ENCODE data around the gene SMAD3. TPM values are rescaled to one million over a fixed set of nuclear protein-coding genes. Genes with fewer than 3 reads are reported as not detected.

The SMAD3 gene
- total RNA-seq, 6 experiments from 2014 or later: 9.2 to 34.0 (median 14.4) TPM

DNA sequence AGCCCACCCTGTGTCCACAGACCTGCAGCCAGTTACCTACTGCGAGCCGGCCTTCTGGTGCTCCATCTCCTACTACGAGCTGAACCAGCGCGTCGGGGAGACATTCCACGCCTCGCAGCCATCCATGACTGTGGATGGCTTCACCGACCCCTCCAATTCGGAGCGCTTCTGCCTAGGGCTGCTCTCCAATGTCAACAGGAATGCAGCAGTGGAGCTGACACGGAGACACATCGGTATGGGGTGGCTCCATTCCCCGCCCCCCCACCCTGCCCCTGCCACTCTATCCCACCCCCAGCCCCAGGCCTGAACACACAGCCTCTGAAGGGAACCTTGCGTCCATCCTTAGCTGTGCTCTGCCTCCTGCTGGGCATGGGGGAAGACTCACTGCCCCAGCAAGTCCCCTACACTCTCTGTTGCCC, 115.8 kb downstream of the SMAD3 start:
- ATAC-seq (peak in 3 of 4 donors; percentile 20 to 41 (median 29)), DNase-seq (no peak)
- 100% methylated on average over 1 of the region's 15 CpGs for WGBS (ENCODE audit: insufficient coverage, low coverage, low lambda C conversion rate, missing lambda C conversion rate)
- Histone ChIP-seq H3K4me3 (no peak overlapping the region), H3K27ac (no peak overlapping the region), H3K36me3 (peaks cover 0 to 26% (median 8%) of the 10 kb centered on the region in 4 donors), H3K4me1 (no peaks in the 10 kb centered on the region), H3K27me3 (no peaks in the 10 kb centered on the region), H3K9me3 (no peaks in the 10 kb centered on the region)
- intact Hi-C loops (cut with DNase I): no loop called here
- TF ChIP-seq, protein P1, sequence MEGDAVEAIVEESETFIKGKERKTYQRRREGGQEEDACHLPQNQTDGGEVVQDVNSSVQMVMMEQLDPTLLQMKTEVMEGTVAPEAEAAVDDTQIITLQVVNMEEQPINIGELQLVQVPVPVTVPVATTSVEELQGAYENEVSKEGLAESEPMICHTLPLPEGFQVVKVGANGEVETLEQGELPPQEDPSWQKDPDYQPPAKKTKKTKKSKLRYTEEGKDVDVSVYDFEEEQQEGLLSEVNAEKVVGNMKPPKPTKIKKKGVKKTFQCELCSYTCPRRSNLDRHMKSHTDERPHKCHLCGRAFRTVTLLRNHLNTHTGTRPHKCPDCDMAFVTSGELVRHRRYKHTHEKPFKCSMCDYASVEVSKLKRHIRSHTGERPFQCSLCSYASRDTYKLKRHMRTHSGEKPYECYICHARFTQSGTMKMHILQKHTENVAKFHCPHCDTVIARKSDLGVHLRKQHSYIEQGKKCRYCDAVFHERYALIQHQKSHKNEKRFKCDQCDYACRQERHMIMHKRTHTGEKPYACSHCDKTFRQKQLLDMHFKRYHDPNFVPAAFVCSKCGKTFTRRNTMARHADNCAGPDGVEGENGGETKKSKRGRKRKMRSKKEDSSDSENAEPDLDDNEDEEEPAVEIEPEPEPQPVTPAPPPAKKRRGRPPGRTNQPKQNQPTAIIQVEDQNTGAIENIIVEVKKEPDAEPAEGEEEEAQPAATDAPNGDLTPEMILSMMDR (IDR thresholded peaks at IDR 0.05): peak in 2 of 4 donors; percentile 17 to 19
- no peak for TF ChIP-seq POLR2A (IDR thresholded peaks at IDR 0.05)

DNA sequence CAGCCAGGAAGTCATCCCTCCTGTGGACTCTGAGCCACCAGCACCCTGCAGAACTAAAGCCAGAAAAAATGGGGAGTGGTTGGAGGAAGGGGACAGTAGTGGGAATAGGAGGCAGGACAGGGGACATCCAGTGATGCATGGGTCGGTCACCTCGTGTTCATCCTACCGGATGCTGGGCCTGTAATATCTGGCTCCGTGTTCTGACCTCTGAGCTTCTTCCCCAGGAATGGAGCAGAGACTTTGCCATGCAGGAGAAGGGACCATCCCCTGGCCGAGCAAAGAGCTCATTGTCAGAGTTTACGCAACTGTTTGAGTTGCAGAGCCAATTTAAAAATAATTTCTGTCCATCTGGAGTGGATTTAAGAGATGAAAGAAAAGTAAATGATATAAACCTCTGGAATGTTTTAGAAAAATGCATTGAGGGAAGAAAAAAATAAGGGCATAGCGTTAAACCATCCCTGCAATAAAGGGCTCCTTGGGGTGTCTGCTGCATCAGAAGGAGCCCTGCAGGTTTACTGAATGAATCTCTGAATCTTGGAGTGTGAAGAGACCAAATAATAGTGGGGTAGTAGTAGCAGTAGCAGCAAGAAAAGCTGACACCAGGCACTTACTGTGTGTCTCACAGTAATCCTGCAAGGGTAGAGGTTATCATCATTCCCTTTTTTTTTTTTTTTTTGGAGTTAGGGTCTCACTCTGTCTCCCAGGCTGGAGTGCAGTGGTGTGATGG, 118.2 kb downstream of the SMAD3 start:
- WGBS (ENCODE audit: insufficient coverage, low coverage, low lambda C conversion rate, missing lambda C conversion rate): 50% methylated on average over 6 of the region's 7 CpGs
- no peak for ATAC-seq

GRCh38 chr15:67184208-67184925, 119.0 kb downstream of the SMAD3 start:
- H3K4me3 ChIP-seq: no peak overlapping the region
- DNase-seq (no peak), ATAC-seq (no peak)
- H3K9me3 ChIP-seq: no peaks in the 10 kb centered on the region
- intact Hi-C loops (cut with DNase I): no loop called here
- H3K27ac ChIP-seq: no peak overlapping the region
- peaks cover 0 to 38% (median 11%) of the 10 kb centered on the region in 4 donors for H3K36me3 ChIP-seq
- TF ChIP-seq POLR2A (IDR thresholded peaks at IDR 0.05): no peak
- WGBS (ENCODE audit: insufficient coverage, low coverage, low lambda C conversion rate, missing lambda C conversion rate): 96% methylated on average over 4 of the region's 18 CpGs
- H3K4me1 ChIP-seq: no peaks in the 10 kb centered on the region
- H3K27me3 ChIP-seq: no peaks in the 10 kb centered on the region

More for the DNA sequence above, 118.2 kb downstream of the SMAD3 start:
- DNase-seq: no peak
- Histone ChIP-seq H3K9me3 (no peaks in the 10 kb centered on the region), H3K4me3 (no peak overlapping the region), H3K27ac (no peak overlapping the region), H3K27me3 (no peaks in the 10 kb centered on the region), H3K4me1 (no peaks in the 10 kb centered on the region), H3K36me3 (peaks cover 0 to 36% (median 12%) of the 10 kb centered on the region in 4 donors)
- intact Hi-C loops (cut with DNase I): no loop called here
- TF ChIP-seq, protein P1 (IDR thresholded peaks at IDR 0.05): no peak
- no peak for TF ChIP-seq POLR2A (IDR thresholded peaks at IDR 0.05)

DNA sequence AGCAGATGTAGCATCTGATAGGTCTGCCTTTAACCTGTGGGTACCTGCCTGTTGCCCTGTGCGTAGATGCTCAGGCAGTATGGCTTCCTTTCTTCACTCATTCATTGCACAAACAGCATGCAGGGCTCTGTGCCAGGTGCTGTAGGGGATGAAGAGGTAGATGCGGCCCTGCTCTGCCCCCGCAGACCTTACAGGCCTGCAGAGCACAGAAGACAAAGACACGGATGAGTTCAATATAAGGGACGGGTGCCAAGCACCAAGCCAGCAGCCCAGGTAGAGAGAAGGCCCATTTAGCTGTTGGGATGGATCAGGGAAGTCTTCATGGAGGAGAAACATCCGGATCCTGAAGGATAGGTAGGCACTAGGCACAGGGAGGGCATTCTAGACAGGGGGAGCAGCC, 119.6 kb downstream of the SMAD3 start:
- TF ChIP-seq, protein P1 (IDR thresholded peaks at IDR 0.05): no peak
- TF ChIP-seq POLR2A (IDR thresholded peaks at IDR 0.05): no peak
- no peaks in the 10 kb centered on the region for H3K4me1 ChIP-seq
- H3K27me3 ChIP-seq: no peaks in the 10 kb centered on the region
- H3K9me3 ChIP-seq: no peaks in the 10 kb centered on the region
- no peak for DNase-seq
- H3K4me3 ChIP-seq: no peak overlapping the region
- intact Hi-C loops (cut with DNase I): no loop called here
- peaks cover 0 to 45% (median 13%) of the 10 kb centered on the region in 4 donors for H3K36me3 ChIP-seq
- no peak overlapping the region for H3K27ac ChIP-seq
- WGBS (ENCODE audit: insufficient coverage, low coverage, low lambda C conversion rate, missing lambda C conversion rate): 73% methylated on average over 5 of the region's 6 CpGs
- no peak for ATAC-seq
